ENCODE data around the gene NAB2.

DNA sequence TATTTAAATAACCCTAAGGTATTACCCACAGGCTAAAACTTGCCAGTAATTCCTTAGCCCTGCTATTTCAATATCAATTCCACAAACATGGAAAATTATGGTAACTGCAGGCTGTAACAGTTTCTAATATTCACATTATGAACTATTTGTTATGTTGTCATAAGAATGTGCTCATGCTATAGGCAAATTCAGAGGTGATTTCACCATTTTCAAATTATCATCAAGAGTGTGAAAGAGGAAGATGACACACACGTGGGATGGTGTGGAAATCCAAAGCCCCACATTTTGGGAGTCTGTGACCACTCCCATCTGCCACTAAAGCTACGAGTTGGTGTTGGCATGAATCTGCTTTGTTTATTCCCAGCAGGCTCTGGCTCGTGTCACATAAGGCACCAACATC, 33.1 kb upstream of the NAB2 start:
- TF ChIP-seq, protein P1, sequence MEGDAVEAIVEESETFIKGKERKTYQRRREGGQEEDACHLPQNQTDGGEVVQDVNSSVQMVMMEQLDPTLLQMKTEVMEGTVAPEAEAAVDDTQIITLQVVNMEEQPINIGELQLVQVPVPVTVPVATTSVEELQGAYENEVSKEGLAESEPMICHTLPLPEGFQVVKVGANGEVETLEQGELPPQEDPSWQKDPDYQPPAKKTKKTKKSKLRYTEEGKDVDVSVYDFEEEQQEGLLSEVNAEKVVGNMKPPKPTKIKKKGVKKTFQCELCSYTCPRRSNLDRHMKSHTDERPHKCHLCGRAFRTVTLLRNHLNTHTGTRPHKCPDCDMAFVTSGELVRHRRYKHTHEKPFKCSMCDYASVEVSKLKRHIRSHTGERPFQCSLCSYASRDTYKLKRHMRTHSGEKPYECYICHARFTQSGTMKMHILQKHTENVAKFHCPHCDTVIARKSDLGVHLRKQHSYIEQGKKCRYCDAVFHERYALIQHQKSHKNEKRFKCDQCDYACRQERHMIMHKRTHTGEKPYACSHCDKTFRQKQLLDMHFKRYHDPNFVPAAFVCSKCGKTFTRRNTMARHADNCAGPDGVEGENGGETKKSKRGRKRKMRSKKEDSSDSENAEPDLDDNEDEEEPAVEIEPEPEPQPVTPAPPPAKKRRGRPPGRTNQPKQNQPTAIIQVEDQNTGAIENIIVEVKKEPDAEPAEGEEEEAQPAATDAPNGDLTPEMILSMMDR (conservative IDR thresholded peaks at IDR 0.05; ENCODE audit: low read depth, low read length) = no peak
- no peak for TF ChIP-seq EZH2 (IDR thresholded peaks at IDR 0.05; ENCODE audit: low read length, unreplicated experiment)
